SHP77 (cell line): ENCODE measurements around the gene DZANK1.
A peak's percentile ranks its signal among the peaks of the same experiment; 100 is the strongest.
"Not testable (repeated sequence)": the region's sequence is repeated elsewhere in the genome, so short reads cannot be mapped to it uniquely, and the experiment has no call there.

Experiments used
- DNase-seq, 2 experiments: peaks; one replicate each; lab custom pipeline; 2025; lab: John Stamatoyannopoulos, UW

Gene DZANK1

GRCh38 chr20:18466894-18467730, at the start of gene DZANK1, which contains the start of gene POLR3F:
TSS of gene DZANK1 (minus strand) at chr20:18467030. CDS start at chr20:18465358, 1,672 bp downstream.
TSS of gene POLR3F (plus strand) at chr20:18467390. CDS start at chr20:18467507, 117 bp downstream.
- DNase-seq: peak; percentile 98

GRCh38 chr20:18515973-18516372, 49.1 kb upstream of the DZANK1 start:
- DNase-seq: no peak

- no peak for DNase-seq
Measured at GRCh38 chr20:18514127-18514526, 47.3 kb upstream of the DZANK1 start.

- DNase-seq: no peak
Measured at GRCh38 chr20:18513208-18513607, 46.4 kb upstream of the DZANK1 start.

- no peak for DNase-seq
Measured at GRCh38 chr20:18511571-18511970, 44.7 kb upstream of the DZANK1 start.

GRCh38 chr20:18507218-18508191, 40.7 kb upstream of the DZANK1 start, which contains the start of gene SEC23B:
TSS of gene SEC23B (plus strand) at chr20:18507940. CDS start at chr20:18510836, 2,896 bp downstream.
- peak; percentile 99 for DNase-seq

GRCh38 chr20:18506744-18507143, 39.9 kb upstream of the DZANK1 start:
- DNase-seq: peak; percentile 58 to 62

- DNase-seq: no peak
Measured at GRCh38 chr20:18504479-18505060, 37.7 kb upstream of the DZANK1 start.

GRCh38 chr20:18501672-18502071, 34.8 kb upstream of the DZANK1 start:
- DNase-seq: not testable (repeated sequence)

GRCh38 chr20:18497603-18498002, 30.8 kb upstream of the DZANK1 start:
- DNase-seq: no peak

- peak; percentile 89 to 94 for DNase-seq
Measured at GRCh38 chr20:18496740-18497592, 30.1 kb upstream of the DZANK1 start, which contains the start of gene RBBP9. TSS of gene RBBP9 (minus strand) at chr20:18497225. CDS start at chr20:18497167, 58 bp downstream.

- peak in 1 of 2 experiments; percentile 21 for DNase-seq
Measured at GRCh38 chr20:18496042-18496441, 29.2 kb upstream of the DZANK1 start.

GRCh38 chr20:18488301-18488700, 21.5 kb upstream of the DZANK1 start:
- DNase-seq: no peak

GRCh38 chr20:18481596-18481995, 14.8 kb upstream of the DZANK1 start:
- DNase-seq: no peak

- DNase-seq: no peak
Measured at GRCh38 chr20:18477821-18478220, 11.0 kb upstream of the DZANK1 start.

- DNase-seq: no peak
Measured at GRCh38 chr20:18477218-18477617, 10.4 kb upstream of the DZANK1 start.

GRCh38 chr20:18466574-18466893, 296 bp downstream of the DZANK1 start:
- no peak for DNase-seq

GRCh38 chr20:18465536-18466200, 1.2 kb downstream of the DZANK1 start:
- DNase-seq: no peak

GRCh38 chr20:18456600-18456999, 10.2 kb downstream of the DZANK1 start:
- no peak for DNase-seq

- DNase-seq: peak; percentile 7 to 9
Measured at GRCh38 chr20:18443886-18444285, 22.9 kb downstream of the DZANK1 start.
